G401 (cell line): ENCODE data around the gene ATG9B. TPM values are rescaled to one million over a fixed set of nuclear protein-coding genes. Genes with fewer than 3 reads are reported as not detected.
A peak's percentile ranks its signal among the peaks of the same experiment; 100 is the strongest.
"Not testable (repeated sequence)": the region's sequence is repeated elsewhere in the genome, so short reads cannot be mapped to it uniquely, and the experiment has no call there.

Experiments
- DNase-seq: peaks from one replicate; pipeline ENCODE4 v3.0.0-alpha.2; 2015; ENCODE audit warnings: low spot score
- in situ Hi-C: cut with HindIII; loops from 2 replicates; pipeline ENCODE4 v1.10.0; 2016; ENCODE audit warnings: low sequenced_read_pairs, mixed read lengths
- total RNA-seq: library from RNA; depleted of rRNA; stranded (reverse); fragments of >200 nt; shearing (Covaris generic); gene quantifications from 2 replicates; pipeline ENCODE4 v1.2.3, GENCODE V29; 2014

Gene ATG9B
- total RNA-seq, 1 experiment from 2014 or later = 0.34 TPM

DNA sequence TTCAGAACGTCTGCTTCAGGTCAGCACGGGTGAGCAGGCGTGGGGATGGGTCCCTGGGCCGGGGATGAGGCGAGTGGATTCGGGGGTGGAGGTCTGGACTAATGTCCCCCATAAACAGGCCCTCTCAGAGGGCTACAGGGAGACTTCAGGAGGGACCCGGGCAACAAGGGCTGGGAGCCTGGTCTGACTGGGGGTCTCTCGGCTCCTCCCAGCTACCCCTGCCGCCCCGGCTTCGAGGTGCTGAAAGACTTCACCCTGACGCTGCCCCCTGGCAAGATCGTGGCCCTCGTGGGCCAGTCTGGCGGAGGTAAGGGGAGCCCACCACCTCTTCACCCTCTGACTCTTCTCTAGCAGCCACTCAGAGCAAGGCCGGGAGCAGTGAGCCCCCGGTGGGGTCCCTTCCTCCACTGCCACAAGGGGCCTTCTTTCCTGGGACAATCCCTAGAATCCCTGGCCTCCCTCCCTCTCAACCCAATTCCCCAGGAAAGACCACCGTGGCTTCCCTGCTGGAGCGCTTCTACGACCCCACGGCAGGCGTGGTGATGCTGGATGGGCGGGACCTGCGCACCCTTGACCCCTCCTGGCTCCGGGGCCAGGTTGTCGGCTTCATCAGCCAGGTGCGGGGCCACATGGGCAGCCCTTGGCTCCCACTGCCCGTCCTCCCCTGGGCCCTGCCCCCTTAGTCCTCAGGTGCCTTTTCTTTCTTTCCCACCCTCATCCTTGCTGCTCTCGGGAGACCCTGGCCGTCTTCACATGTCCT is 16.5 kb upstream of the ATG9B start:
- in situ Hi-C loops = no loop called here
- no peak for DNase-seq

GRCh38 chr7:151039850-151040548 is 15.7 kb upstream of the ATG9B start:
- in situ Hi-C loops = no loop called here
- DNase-seq = no peak

GRCh38 chr7:151038951-151039849 is 14.9 kb upstream of the ATG9B start:
- no peak for DNase-seq
- in situ Hi-C loops = no loop called here

GRCh38 chr7:151035902-151036301 is 11.6 kb upstream of the ATG9B start:
- in situ Hi-C loops = no loop called here
- DNase-seq = no peak

GRCh38 chr7:151035026-151035717 is 10.9 kb upstream of the ATG9B start:
- in situ Hi-C loops = no loop called here
- no peak for DNase-seq

GRCh38 chr7:151034312-151035025 is 10.2 kb upstream of the ATG9B start:
- in situ Hi-C loops = loop anchor here (5.0 kb wide), 1 partner anchor 133 kb away; the partner anchor contains the start of gene GBX1

GRCh38 chr7:151033864-151034249 is 9.6 kb upstream of the ATG9B start:
- in situ Hi-C loops = loop anchor here (5.0 kb wide), 1 partner anchor 133 kb away; the partner anchor contains the start of gene GBX1
- DNase-seq = no peak

More at GRCh38 chr7:151034312-151035025, 10.2 kb upstream of the ATG9B start:
- no peak for DNase-seq

DNA sequence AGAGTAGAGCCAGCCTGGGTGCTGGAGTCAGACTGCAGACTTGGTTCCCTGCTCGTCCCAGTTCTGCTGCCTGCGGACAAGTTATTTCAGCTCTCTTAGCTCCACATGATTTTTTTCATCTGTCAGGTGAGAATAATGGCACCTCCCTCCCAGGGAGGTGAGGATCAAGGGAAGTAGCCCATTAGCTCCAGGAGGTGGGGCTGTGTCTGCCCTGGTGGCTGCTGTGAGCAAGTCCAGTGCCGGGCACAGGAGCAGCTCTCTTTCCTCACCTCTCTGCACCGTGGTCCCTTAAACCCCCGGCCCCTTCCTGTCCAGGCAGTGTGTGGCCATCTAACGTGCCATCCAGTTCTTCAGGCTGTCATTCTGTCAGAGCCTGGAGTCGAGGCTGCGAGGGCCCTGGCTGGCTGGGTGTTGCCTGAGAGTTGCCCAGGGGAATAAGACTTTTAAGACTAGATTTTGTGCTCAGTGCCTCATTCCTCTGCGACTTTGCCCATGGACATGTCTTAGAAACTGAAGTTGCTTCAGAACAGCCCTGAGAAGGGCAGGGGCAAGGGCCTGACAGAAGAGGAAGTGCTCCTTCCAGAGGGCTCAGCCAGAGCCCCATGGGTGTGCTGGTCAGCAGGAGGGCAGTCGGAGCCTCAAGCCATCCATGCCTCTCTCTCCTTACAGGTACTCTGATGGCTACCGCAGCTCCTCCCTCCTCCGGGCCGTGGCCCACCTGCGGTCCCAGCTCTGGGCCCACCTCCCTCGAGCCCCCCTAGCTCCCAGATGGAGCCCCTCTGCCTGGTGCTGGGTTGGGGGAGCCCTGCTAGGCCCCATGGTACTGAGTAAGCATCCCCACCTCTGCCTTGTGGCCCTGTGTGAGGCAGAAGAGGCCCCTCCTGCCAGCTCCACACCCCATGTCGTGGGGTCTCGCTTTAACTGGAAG is 8.9 kb upstream of the ATG9B start:
- in situ Hi-C loops = loop anchor here (5.0 kb wide), 1 partner anchor 134 kb away; the partner anchor contains the start of gene GBX1
- no peak for DNase-seq

DNA sequence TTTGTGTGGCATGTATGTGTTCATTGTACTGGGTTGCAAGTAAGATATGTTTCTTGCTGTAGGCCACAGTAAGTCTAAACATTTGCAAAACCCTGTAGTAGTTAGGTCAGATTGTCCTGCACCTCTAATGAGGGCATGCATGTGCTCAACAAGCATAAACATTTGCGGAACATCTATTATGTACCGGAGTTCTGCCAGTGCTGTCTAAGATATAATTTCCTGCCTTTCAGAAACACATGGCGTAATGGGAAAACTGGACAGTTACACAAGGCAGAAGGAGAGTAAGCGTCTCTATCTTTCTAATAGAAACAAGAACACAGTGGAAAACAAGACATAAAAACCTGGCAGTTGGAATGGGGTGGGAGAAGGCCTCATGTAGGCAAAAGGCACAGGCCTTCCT is 6.7 kb upstream of the ATG9B start:
- DNase-seq = no peak
- in situ Hi-C loops = loop anchor here (5.0 kb wide), 1 partner anchor 136 kb away; the partner anchor contains the start of gene GBX1

DNA sequence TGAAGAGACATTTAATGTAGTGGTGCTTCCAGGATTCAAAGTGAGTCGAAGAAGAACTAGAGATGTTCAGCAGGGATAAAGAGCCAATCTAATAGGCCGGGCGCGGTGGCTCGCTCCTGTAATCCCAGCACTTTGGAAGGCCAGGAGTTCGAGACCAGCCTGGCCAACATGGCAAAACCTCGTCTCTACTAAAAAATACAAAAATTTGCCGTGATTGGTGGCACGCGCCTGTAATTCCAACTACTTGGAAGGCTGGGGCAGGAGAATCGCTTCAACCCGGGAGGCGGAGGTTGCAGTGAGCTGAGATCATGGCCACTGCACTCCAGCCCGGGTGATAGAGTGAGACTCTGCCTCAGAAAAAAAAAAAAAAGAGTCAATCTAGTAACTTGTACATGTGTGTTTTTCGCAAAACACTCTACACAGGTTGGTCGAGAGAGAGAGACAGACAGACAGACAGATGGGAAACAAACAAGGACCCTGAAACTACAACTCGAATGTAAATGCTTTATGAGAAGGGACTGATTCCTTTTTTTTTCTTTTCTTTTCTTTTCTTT is 4.7 kb upstream of the ATG9B start:
- in situ Hi-C loops = no loop called here
- no peak for DNase-seq

DNA sequence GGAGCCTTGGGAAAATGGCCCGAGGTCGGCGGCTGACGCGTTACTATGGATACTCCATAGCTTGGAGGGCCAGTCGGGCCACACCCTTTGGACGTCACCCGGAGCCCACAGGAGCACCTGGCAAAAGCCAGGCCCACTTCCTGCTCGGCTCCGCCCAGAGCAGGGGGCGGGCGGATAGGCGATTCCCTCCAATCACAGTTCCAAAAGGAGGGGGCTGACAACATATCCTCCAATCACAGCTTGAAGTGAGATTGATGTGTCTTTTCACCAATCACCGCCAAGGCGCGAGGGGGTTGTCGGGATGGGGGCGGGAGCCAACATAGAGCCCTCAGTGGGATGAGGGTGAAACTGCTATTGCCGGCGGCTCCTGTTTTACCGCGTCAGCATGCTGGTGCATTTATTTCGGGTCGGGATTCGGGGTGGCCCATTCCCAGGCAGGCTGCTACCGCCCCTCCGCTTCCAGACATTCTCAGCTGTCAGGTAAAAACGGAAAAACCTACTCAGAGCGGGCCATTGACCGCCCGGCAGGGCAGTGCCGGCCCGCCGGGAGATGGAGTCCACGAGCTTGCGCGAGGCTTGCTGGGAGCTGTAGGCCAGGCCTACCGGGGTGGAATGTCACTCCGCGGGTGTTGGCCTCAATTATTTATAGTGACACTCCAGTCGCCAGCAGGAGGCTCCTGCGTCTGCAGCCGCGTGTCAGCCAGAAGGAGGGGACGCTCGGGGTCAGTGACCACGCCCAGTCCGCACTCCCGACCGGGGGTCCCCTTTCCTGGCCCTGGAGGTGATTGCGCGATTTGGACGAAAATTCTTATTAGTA is 4.0 kb upstream of the ATG9B start, which contains the start of gene ABCB8:
Gene ABCB8 (plus strand): TSS at position 320 of the 817 bp plus-strand sequence. CDS start 66 bp downstream, at position 386.
- DNase-seq = peak; percentile 99
- in situ Hi-C loops = no loop called here

GRCh38 chr7:151027728-151028130 is 3.4 kb upstream of the ATG9B start:
- DNase-seq, in situ Hi-C loops: not testable (repeated sequence)

DNA sequence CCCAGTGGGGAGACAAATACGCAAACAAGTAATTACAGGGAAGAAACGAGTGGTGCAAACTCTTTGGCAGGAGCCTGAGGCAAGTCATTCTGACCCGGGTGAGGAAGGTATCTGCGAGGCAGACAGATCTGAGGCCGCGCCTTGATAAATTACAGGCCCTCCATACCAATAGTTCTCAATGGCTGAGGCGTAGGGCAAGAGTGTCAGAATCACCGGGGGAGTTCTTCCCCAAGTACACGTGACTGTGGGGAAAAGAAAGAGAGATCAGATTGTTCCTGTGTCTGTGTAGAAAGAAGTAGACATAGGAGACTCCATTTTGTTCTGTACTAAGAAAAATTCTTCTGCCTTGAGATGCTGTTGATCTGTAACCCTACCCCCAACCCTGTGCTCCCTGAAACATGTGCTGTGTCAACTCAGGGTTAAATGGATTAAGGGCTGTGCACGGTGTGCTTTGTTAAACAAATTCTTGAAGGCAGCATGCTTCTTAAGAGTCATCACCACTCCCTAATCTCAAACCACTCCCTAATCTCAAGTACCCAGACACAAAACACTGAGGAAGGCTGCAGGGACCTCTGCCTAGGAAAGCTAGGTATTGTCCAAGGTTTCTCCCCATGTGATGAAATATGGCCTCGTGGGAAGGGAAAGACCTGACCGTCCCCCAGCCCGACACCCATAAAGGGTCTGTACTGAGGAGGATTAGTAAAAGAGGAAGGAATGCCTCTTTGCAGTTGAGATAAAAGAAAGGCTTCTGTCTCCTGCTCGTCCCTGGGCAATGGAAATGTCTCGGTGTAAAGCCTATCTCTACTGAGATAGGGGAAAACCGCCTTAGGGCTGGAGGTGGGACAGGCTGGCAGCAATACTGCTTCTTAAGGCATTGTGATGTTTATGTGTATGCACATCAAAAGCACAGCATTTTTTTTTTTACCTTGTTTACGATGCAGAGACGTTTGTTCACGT is 2.8 kb upstream of the ATG9B start:
- in situ Hi-C loops, DNase-seq: not testable (repeated sequence)

DNA sequence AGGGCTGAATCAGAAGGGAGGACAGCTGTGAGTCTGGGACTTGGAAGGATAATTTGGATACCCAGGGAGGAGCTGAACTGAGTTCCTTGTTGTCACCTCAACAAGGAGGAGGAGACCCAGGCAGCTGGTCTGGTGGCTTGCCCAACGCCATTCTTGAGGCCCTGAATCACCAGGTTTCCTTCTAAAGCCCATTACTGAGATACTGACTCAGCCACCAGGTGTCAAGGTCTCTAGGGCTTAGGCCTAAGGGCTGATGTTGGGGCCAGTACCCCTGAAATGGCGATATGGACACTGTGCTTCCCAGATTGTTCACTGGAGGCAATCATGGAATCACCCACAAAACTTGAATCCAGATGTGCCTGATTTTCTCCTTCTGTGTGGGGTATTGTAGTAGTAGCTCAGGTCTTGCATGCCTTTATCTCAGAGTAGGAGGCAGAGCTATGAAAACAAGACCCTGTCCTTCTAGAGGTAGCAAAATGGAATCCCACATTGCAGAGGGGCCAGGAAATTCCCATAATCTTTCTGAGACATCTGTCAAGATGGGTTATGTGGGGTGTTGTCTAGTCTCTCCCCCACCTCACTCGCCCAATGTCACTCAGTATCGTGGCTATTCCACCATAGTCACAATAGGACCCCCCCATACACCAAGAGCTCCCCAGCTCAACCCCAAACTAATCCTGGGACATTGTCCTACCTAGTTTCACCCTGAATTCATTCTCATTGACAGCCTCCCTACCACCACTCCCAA is 1.8 kb upstream of the ATG9B start:
- in situ Hi-C loops = no loop called here
- DNase-seq = no peak
